Erythroblast (primary cell): ENCODE data around the gene TRIM50.
"Not testable (repeated sequence)": the region's sequence is repeated elsewhere in the genome, so short reads cannot be mapped to it uniquely, and the experiment has no call there.

Experiments used
- DNase-seq, 2 experiments: peaks; one replicate each; lab custom pipeline; 2025; lab: John Stamatoyannopoulos, UW
- GATA1 ChIP-seq: IDR thresholded peaks from 2 replicates; pipeline ENCODE4 v1.6.1; 2011; ENCODE audit warnings: low read depth, mild to moderate bottlenecking, control low read depth, low read length, moderate library complexity
- POLR2A ChIP-seq: IDR thresholded peaks from 2 replicates; pipeline ENCODE4 v1.6.1; 2011; ENCODE audit warnings: mild to moderate bottlenecking, low read length

The TRIM50 gene

GRCh38 chr7:73313521-73313906 is 14.4 kb downstream of the TRIM50 start:
- TF ChIP-seq GATA1, result no peak
- no peak for TF ChIP-seq POLR2A
- no peak for DNase-seq

- no peak for DNase-seq
- no peak for TF ChIP-seq GATA1
- TF ChIP-seq POLR2A, result no peak
These were observed 14.9 kb downstream of the TRIM50 start for GRCh38 chr7:73312831-73313520.

GRCh38 chr7:73311421-73311820 is 16.5 kb downstream of the TRIM50 start:
- not testable (repeated sequence) for DNase-seq

- TF ChIP-seq GATA1, result no peak
- TF ChIP-seq POLR2A, result peak; percentile 59
- peak; percentile 91 to 94 for DNase-seq
These were observed 19.1 kb downstream of the TRIM50 start, which contains the start of gene NSUN5 for GRCh38 chr7:73308665-73309214. NSUN5 (minus strand) TSS chr7:73308826; CDS start chr7:73308790, 36 bp downstream.

GRCh38 chr7:73308074-73308664 is 19.7 kb downstream of the TRIM50 start:
- no peak for DNase-seq
- TF ChIP-seq POLR2A, result no peak
- no peak for TF ChIP-seq GATA1

DNA sequence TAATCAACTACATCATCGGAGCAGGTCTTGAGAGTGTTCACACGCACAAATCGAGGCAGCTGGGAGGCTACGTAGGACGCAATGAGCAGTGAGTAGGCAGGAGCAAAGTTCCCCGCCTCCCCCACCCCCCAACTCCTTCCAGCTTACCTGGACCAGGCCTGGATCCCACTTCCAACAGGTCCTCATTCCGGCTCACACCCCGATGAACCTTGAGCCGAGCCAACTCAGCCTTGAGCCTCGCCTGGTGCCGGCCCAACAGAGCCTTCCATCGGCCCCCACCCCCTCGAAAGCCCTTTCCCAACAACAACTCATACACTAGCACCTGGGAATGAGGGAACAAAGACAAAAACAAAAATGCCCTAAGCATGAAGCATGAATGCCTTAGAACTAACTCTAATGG is 20.4 kb downstream of the TRIM50 start:
- TF ChIP-seq POLR2A, result no peak
- TF ChIP-seq GATA1, result no peak
- no peak for DNase-seq

GRCh38 chr7:73304612-73305387 is 23.1 kb downstream of the TRIM50 start:
- DNase-seq, result not testable (repeated sequence)

GRCh38 chr7:73304071-73304470 is 23.8 kb downstream of the TRIM50 start:
- no peak for DNase-seq
- TF ChIP-seq GATA1, result no peak
- no peak for TF ChIP-seq POLR2A

DNA sequence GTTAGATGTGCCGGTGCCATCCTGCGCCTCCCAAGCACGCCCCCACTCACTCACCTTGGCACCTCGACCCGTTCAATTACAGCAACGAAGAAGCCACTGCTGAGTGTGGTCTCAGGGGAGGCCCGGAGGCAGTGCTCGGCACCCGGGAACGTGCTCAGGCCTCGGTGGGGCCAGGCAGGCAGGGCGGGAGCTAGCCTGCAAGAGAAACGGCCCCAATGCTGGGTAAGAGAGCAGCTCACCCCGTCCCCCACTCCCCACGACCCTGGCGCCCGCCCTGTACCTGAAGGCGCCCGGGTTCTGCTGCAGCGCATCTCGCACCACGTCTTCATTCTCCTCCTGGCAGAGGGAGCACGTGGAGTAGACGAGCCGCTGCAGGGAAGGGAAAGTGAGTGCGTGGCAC is 24.3 kb downstream of the TRIM50 start:
- DNase-seq, result no peak
- TF ChIP-seq GATA1 (no peak), POLR2A (no peak)

GRCh38 chr7:73302846-73303245 is 25.0 kb downstream of the TRIM50 start:
- not testable (repeated sequence) for DNase-seq

- not testable (repeated sequence) for DNase-seq
These were observed 26.8 kb downstream of the TRIM50 start for GRCh38 chr7:73301108-73301507.

DNA sequence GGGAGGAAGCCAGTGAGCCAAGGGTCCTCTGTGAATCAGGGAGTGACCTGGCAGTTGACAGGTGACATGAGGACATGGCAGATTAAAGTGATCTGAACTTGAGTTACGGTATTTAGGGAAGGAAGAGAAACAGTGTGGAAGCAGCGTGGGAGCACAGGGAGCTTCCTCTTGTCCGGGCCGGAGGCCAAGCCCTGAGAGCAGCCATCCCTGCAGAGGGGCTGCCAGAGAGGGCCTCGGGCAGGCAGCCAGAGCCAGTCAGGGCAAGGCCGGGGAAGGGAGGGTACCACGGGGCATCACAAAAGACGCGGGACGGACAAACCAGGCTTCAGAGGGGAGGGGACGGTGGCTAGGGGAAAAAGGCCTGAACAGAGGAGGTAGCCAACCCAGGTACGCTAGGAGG is 28.1 kb downstream of the TRIM50 start:
- DNase-seq, result not testable (repeated sequence)

GRCh38 chr7:73297706-73298105 is 30.2 kb downstream of the TRIM50 start:
- not testable (repeated sequence) for DNase-seq

- DNase-seq, result not testable (repeated sequence)
These were observed 30.6 kb downstream of the TRIM50 start for GRCh38 chr7:73297235-73297634.

GRCh38 chr7:73277210-73277609 is 50.7 kb downstream of the TRIM50 start:
- DNase-seq, result not testable (repeated sequence)

DNA sequence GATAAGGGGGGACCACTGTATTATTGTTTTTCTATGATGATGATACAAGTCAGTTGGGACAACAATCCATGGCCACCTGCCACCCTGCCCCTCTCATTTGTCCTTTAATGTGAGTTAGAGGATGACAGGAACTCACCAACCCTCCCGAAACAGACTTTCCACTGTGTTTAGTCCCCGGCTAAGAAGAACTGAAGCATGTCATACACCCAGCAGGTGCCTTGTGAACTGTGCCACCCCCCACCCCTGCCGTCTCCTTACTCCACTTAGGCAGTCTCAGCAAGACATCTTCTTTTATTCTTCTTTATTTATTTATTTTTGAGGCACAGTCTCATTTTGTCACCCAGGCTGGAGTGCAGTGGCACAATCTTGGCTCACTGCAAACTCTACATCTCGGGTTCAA is 60.1 kb downstream of the TRIM50 start:
- DNase-seq, result not testable (repeated sequence)

DNA sequence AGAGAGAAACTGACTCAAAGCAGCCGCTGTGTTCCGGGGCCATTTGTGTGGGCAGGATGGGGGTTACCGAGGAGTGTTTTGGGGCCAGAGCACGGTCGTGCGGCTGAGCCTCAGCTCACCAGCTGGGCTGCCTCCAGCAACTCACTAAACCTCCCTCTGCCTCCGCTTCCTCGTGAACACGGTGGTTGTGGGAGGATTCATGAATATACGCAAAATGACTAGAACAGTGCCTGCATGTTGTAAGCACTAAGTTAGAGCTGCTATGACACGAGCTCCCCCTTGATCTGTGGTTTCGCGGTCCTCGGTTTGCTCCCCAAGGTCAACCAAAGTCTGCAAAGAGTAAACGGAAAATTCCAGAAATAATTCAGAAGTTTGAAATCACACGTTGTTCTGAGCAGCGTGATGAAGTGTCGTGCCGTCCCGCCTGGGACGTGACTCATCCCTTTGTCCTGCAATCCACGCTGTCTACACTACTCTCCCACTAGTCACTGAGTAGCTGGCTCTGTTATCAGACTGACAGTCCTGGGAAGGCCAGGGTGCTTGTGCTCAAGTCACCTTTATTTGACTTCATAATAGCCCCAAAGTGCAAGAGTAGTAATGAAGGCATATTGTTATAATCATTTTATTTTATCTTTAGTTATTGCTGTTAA is 61.0 kb downstream of the TRIM50 start:
- DNase-seq, result not testable (repeated sequence)
